Vagina (tissue), 2 donors: ENCODE data around the gene CCDC154. TPM values are rescaled to one million over a fixed set of nuclear protein-coding genes. Genes with fewer than 3 reads are reported as not detected.

Experiments used
- DNase-seq, 2 donors: peaks; one replicate each; pipeline ENCODE4 v3.0.0-alpha.2; 2017; ENCODE audit errors: extremely low spot score in 2 of 2
- H3K27ac ChIP-seq: fragments of 200-600 bp; sonication (generic); one replicate; pipeline ENCODE4 v1.5.1; 2019
- H3K27me3 ChIP-seq: fragments of 200-600 bp; sonication (generic); one replicate; pipeline ENCODE4 v1.5.1; 2019
- H3K36me3 ChIP-seq, 2 donors: fragments of 200-600 bp; sonication (generic); one replicate each; pipeline ENCODE4 v1.5.1; 2017 to 2019
- H3K4me1 ChIP-seq: fragments of 200-600 bp; sonication (generic); one replicate; pipeline ENCODE4 v1.5.1; 2019
- H3K4me3 ChIP-seq, 2 donors: fragments of 200-600 bp; sonication (generic); 1 replicate in 1 of 2; 2 replicates in 1 of 2; pipeline ENCODE4 v1.5.1; 2016 to 2019
- H3K9me3 ChIP-seq: fragments of 200-600 bp; sonication (generic); one replicate; pipeline ENCODE4 v1.5.1; 2019
- POLR2A ChIP-seq, 2 donors: fragments of 450-650 bp; IDR thresholded peaks; one replicate each; pipeline ENCODE4 v1.6.1; 2017; ENCODE audit warnings: antibody characterized with exemption in 2 of 2, mild to moderate bottlenecking in 2 of 2, moderate library complexity in 2 of 2
- POLR2AphosphoS5 ChIP-seq, 2 donors: sonication (generic); formaldehyde crosslinking; IDR thresholded peaks; one replicate each; pipeline ENCODE4 v1.9.0; 2017; ENCODE audit warnings: antibody characterized with exemption in 2 of 2, mild to moderate bottlenecking in 2 of 2, low read depth in 1 of 2; ENCODE audit not compliant: insufficient read depth in 1 of 2
- intact Hi-C: fragments of 100-400 bp; cut with DNase I; formaldehyde crosslinking; loops from one replicate; pipeline ENCODE4 v1.15.1; 2023
- total RNA-seq: library from RNA; depleted of rRNA; stranded (reverse); fragments of >200 nt; gene quantifications from one replicate; pipeline ENCODE4 v1.2.3, GENCODE V29; 2016
- TF ChIP-seq, protein P1 (sequence below), 3 experiments: fragments of 450-650 bp in 2 of 3; fragments of 200-600 bp in 1 of 3; sonication (generic) in 1 of 3; IDR thresholded peaks; one replicate each; pipeline ENCODE4 v1.5.1; 2017 to 2019; ENCODE audit warnings: antibody characterized with exemption in 3 of 3, mild to moderate bottlenecking in 2 of 3, moderate library complexity in 2 of 3

The CCDC154 gene
- not detected for total RNA-seq

DNA sequence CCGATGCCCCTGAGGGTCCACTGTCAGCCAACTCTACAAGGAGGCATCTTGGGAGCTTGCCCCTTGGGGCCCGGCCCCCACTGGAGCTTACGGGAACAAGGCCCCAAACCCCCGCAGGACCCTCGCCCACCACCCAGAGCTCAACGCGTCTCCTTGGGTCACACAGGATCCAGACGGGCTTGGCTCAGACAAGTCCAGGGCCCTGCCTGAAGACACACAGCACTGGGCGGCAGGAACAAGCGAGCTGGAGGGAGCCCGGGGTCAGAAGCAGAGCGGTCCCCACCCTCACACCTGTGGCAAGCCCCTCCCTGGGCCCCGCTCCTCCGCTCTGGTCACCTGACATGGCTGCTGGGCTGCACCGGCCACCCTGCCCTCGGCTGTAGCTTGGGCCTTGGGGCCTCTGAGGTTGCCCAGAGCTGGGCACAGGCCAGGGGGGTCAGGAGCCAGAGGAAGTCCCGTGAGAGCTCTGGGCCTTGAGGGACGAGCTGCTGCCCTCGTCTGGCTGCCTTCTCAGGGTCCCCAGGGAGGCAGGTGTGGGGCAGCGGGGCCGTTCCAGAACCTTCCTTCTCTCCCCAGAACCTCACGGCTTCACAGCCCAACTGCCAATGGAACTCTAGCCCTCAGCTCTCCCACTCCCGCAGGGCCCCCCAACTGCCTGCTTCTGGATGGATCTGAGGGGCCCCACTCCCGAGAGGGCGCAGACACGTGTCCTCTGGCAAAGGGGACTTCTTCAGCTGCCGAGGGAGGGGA is at the start of gene CCDC154:
Gene CCDC154, minus strand, starts transcription at position 577 of the 750 bp plus-strand sequence. Its CDS starts 234 bp downstream, at position 343.
- no peak within 1 kb of the TSS for H3K27ac ChIP-seq
- no peaks in the 10 kb centered on the region for H3K4me1 ChIP-seq
- H3K27me3 ChIP-seq: no peaks in the 10 kb centered on the region
- H3K4me3 ChIP-seq: no peak within 1 kb of the TSS
- intact Hi-C loops: no loop called here
- H3K36me3 ChIP-seq: peaks cover 0 to 32% of the 10 kb centered on the region in 2 donors
- TF ChIP-seq, protein P1, sequence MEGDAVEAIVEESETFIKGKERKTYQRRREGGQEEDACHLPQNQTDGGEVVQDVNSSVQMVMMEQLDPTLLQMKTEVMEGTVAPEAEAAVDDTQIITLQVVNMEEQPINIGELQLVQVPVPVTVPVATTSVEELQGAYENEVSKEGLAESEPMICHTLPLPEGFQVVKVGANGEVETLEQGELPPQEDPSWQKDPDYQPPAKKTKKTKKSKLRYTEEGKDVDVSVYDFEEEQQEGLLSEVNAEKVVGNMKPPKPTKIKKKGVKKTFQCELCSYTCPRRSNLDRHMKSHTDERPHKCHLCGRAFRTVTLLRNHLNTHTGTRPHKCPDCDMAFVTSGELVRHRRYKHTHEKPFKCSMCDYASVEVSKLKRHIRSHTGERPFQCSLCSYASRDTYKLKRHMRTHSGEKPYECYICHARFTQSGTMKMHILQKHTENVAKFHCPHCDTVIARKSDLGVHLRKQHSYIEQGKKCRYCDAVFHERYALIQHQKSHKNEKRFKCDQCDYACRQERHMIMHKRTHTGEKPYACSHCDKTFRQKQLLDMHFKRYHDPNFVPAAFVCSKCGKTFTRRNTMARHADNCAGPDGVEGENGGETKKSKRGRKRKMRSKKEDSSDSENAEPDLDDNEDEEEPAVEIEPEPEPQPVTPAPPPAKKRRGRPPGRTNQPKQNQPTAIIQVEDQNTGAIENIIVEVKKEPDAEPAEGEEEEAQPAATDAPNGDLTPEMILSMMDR (IDR thresholded peaks at IDR 0.05): no peak
- TF ChIP-seq POLR2AphosphoS5 (IDR thresholded peaks at IDR 0.05; ENCODE audit: insufficient read depth in 1 of 2, low read depth in 1 of 2): no peak
- TF ChIP-seq POLR2A (IDR thresholded peaks at IDR 0.05): no peak
- no peak for DNase-seq
- no peaks in the 10 kb centered on the region for H3K9me3 ChIP-seq

GRCh38 chr16:1493746-1494094 is 49.4 kb upstream of the CCDC154 start:
- TF ChIP-seq, protein P1 (IDR thresholded peaks at IDR 0.05): no peak
- TF ChIP-seq POLR2A (IDR thresholded peaks at IDR 0.05) (no peak), POLR2AphosphoS5 (IDR thresholded peaks at IDR 0.05; ENCODE audit: insufficient read depth in 1 of 2, low read depth in 1 of 2) (no peak)
- H3K27me3 ChIP-seq: no peaks in the 10 kb centered on the region
- H3K4me3 ChIP-seq: peak overlapping the region; percentile 66 to 93
- peaks cover 0 to 30% of the 10 kb centered on the region in 2 donors for H3K36me3 ChIP-seq
- intact Hi-C loops: loop anchor here (10.0 kb wide), 2 partner anchors 51 to 121 kb away; partner anchors contain the start of genes CRAMP1 and IFT140
- H3K4me1 ChIP-seq: peaks cover 25% of the 10 kb centered on the region
- peak overlapping the region; percentile 42 for H3K27ac ChIP-seq
- no peak for DNase-seq
- no peaks in the 10 kb centered on the region for H3K9me3 ChIP-seq

- no peaks in the 10 kb centered on the region for H3K9me3 ChIP-seq
- H3K4me1 ChIP-seq: peaks cover 25% of the 10 kb centered on the region
- TF ChIP-seq, protein P1 (IDR thresholded peaks at IDR 0.05): no peak
- TF ChIP-seq POLR2A (IDR thresholded peaks at IDR 0.05) (no peak), POLR2AphosphoS5 (IDR thresholded peaks at IDR 0.05; ENCODE audit: insufficient read depth in 1 of 2, low read depth in 1 of 2) (peak in 1 of 2 donors; percentile 44)
- no peaks in the 10 kb centered on the region for H3K27me3 ChIP-seq
- DNase-seq: no peak
- intact Hi-C loops: loop anchor here (10.0 kb wide), 2 partner anchors 52 to 122 kb away; partner anchors contain the start of genes CRAMP1 and IFT140
- H3K27ac ChIP-seq: peak within 1 kb of the TSS; percentile 63
- H3K4me3 ChIP-seq: peak within 1 kb of the TSS; percentile 66 to 93
- H3K36me3 ChIP-seq: peaks cover 0 to 29% of the 10 kb centered on the region in 2 donors
Measured at GRCh38 chr16:1492923-1493745, 48.8 kb upstream of the CCDC154 start, which contains the start of gene TELO2. Gene TELO2 (plus strand): TSS chr16:1493360. CDS start chr16:1494282, 922 bp downstream.

GRCh38 chr16:1492082-1492922 is 47.9 kb upstream of the CCDC154 start:
- TF ChIP-seq, protein P1 (IDR thresholded peaks at IDR 0.05): no peak
- TF ChIP-seq POLR2A (IDR thresholded peaks at IDR 0.05) (no peak), POLR2AphosphoS5 (IDR thresholded peaks at IDR 0.05; ENCODE audit: insufficient read depth in 1 of 2, low read depth in 1 of 2) (no peak)
- H3K4me3 ChIP-seq: peak overlapping the region; percentile 66 to 93
- H3K27ac ChIP-seq: peak overlapping the region; percentile 63
- intact Hi-C loops: loop anchor here (10.0 kb wide), 2 partner anchors 52 to 122 kb away; partner anchors contain the start of genes CRAMP1 and IFT140
- no peak for DNase-seq
- no peaks in the 10 kb centered on the region for H3K9me3 ChIP-seq
- H3K36me3 ChIP-seq: peaks cover 0 to 21% of the 10 kb centered on the region in 2 donors
- H3K4me1 ChIP-seq: peaks cover 25% of the 10 kb centered on the region
- no peaks in the 10 kb centered on the region for H3K27me3 ChIP-seq
